SK-N-SH (cell line): Measurements from ENCODE around the gene TAF1B. TPM values are rescaled to one million over a fixed set of nuclear protein-coding genes. Genes with fewer than 3 reads are reported as not detected.

Experiments used
- CTCF ChIA-PET: fragments of 300-600, 350-600 bp; formaldehyde crosslinking; extraction: SDS; loops from one replicate; lab custom pipeline; 2021; lab: Yijun Ruan, JAX
- POLR2A ChIA-PET: fragments of 350-600 bp; sonication (Branson Sonifier 250); formaldehyde crosslinking; extraction: SDS; loops from one replicate; lab custom pipeline; 2020; ENCODE audit warnings: antibody characterized with exemption, inconsistent platforms; lab: Yijun Ruan, JAX
- DNase-seq: peaks from one replicate; pipeline ENCODE4 v3.0.0; 2012
- H2AFZ ChIP-seq: fragments of 200-600 bp; sonication (generic); 2 replicates; pipeline ENCODE4 v1.8.1; 2016; ENCODE audit warnings: antibody characterized with exemption, mild to moderate bottlenecking, low read depth
- H3F3A ChIP-seq: fragments of 200-600 bp; sonication (generic); replicated peaks from 2 replicates; pipeline ENCODE3; 2016; ENCODE audit warnings: antibody characterized with exemption, mild to moderate bottlenecking; ENCODE audit not compliant: insufficient read depth
- H3K27ac ChIP-seq, 2 experiments: fragments of 200-500 bp in 1 of 2; fragments of 200-600 bp in 1 of 2; sonication (Bioruptor generic) in 1 of 2; sonication (generic), shearing (Covaris generic) in 1 of 2; 2 replicates each; pipeline versions ENCODE4 v1.5.1 to v1.6.1; 2014 to 2016; ENCODE audit warnings: low read depth in 2 of 2, inconsistent platforms in 1 of 2, low read length in 1 of 2, mild to moderate bottlenecking in 1 of 2, mixed read lengths in 1 of 2
- H3K27me3 ChIP-seq: fragments of 200-600 bp; sonication (generic), shearing (Covaris generic); 2 replicates; pipeline ENCODE4 v1.6.1; 2016; ENCODE audit warnings: mixed run types; ENCODE audit not compliant: insufficient read depth
- H3K36me3 ChIP-seq, 2 experiments: fragments of 200-500 bp in 1 of 2; fragments of 200-600 bp in 1 of 2; sonication (Bioruptor generic) in 1 of 2; sonication (generic) in 1 of 2; replicated peaks in 1 of 2; 2 replicates each; pipeline versions ENCODE3 to v1.5.1; 2014 to 2016; ENCODE audit warnings: low read length in 1 of 2, mild to moderate bottlenecking in 1 of 2; ENCODE audit not compliant: insufficient read depth in 2 of 2, control insufficient read depth in 1 of 2
- H3K4me1 ChIP-seq, 2 experiments: fragments of 200-500 bp in 1 of 2; fragments of 200-600 bp in 1 of 2; sonication (Bioruptor generic) in 1 of 2; sonication (generic), shearing (Covaris generic) in 1 of 2; 2 replicates each; pipeline versions ENCODE4 v1.5.1 to v1.6.1; 2014 to 2016; ENCODE audit warnings: low read depth in 1 of 2, low read length in 1 of 2, mixed run types in 1 of 2; ENCODE audit not compliant: insufficient read depth in 2 of 2, control insufficient read depth in 1 of 2
- H3K4me2 ChIP-seq: fragments of 200-600 bp; sonication (generic), shearing (Covaris generic); 2 replicates; pipeline ENCODE4 v1.6.1; 2017; ENCODE audit warnings: mixed run types
- H3K4me3 ChIP-seq, 2 experiments: fragments of 200-500 bp in 1 of 2; fragments of 200-600 bp in 1 of 2; sonication (Bioruptor generic) in 1 of 2; sonication (generic), shearing (Covaris generic) in 1 of 2; 2 replicates each; pipeline versions ENCODE4 v1.5.1 to v1.8.1; 2014 to 2016; ENCODE audit warnings: low read depth in 2 of 2, inconsistent platforms in 1 of 2, low read length in 1 of 2, mild to moderate bottlenecking in 1 of 2, mixed read lengths in 1 of 2, moderate library complexity in 1 of 2
- H3K79me2 ChIP-seq: fragments of 200-600 bp; sonication (generic); 2 replicates; pipeline ENCODE4 v1.8.1; 2017; ENCODE audit warnings: mild to moderate bottlenecking; ENCODE audit not compliant: insufficient read depth
- H3K9ac ChIP-seq: fragments of 200-600 bp; sonication (generic); 2 replicates; pipeline ENCODE4 v1.6.1; 2017; ENCODE audit warnings: mixed run types
- H3K9me2 ChIP-seq: fragments of 200-600 bp; sonication (generic); 2 replicates; pipeline ENCODE4 v1.6.1; 2017; ENCODE audit warnings: mixed run types
- H3K9me3 ChIP-seq: fragments of 200-600 bp; sonication (generic); 2 replicates; pipeline ENCODE4 v1.6.1; 2017; ENCODE audit warnings: mixed run types, mild to moderate bottlenecking, moderate library complexity
- H4K20me1 ChIP-seq: fragments of 200-600 bp; sonication (generic); 2 replicates; pipeline ENCODE4 v1.6.1; 2017; ENCODE audit warnings: mild to moderate bottlenecking, mixed run types; ENCODE audit not compliant: insufficient read depth
- CHD2 ChIP-seq: fragments of 150-350 bp; IDR thresholded peaks from 2 replicates; pipeline ENCODE4 v1.6.1; 2018; ENCODE audit warnings: low read length; ENCODE audit not compliant: partially characterized antibody
- CTCF ChIP-seq: fragments of 200-600 bp; sonication (generic); IDR thresholded peaks from 2 replicates; pipeline ENCODE4 v1.6.1; 2017; ENCODE audit warnings: antibody characterized with exemption, mild to moderate bottlenecking, moderate library complexity
- ELF1 ChIP-seq: IDR thresholded peaks from 2 replicates; pipeline ENCODE4 v1.4.0; 2012
- EP300 ChIP-seq, 2 experiments: IDR thresholded peaks; 2 replicates each; pipeline versions ENCODE4 v1.4.0 to v1.6.1; 2012; ENCODE audit warnings: borderline replicate concordance in 1 of 2, low read depth in 1 of 2, low read length in 1 of 2
- FOSL2 ChIP-seq: IDR thresholded peaks from 2 replicates; pipeline ENCODE4 v1.4.0; 2012; ENCODE audit warnings: low read depth, mild to moderate bottlenecking, moderate library complexity, borderline replicate concordance
- FOXJ3 ChIP-seq: sonication (generic); formaldehyde crosslinking; IDR thresholded peaks from 2 replicates; pipeline ENCODE4 v1.5.1; 2020; ENCODE audit warnings: mild to moderate bottlenecking, missing genetic modification reagents
- FOXM1 ChIP-seq: IDR thresholded peaks from 2 replicates; pipeline ENCODE4 v1.4.0; 2012; ENCODE audit warnings: low read depth, mild to moderate bottlenecking
- GABPA ChIP-seq: IDR thresholded peaks from 2 replicates; pipeline ENCODE4 v1.4.0; 2012; ENCODE audit warnings: low read depth, mild to moderate bottlenecking
- GATA2 ChIP-seq: sonication (generic); formaldehyde crosslinking; IDR thresholded peaks from 2 replicates; pipeline ENCODE4 v1.5.0; 2020; ENCODE audit warnings: mild to moderate bottlenecking, missing genetic modification reagents
- IRF3 ChIP-seq: fragments of 150-350 bp; IDR thresholded peaks from 2 replicates; pipeline ENCODE4 v1.6.1; 2016; ENCODE audit warnings: mild to moderate bottlenecking, low read depth, low read length
- JUND ChIP-seq: IDR thresholded peaks from 2 replicates; pipeline ENCODE4 v1.4.0; 2012
- MAX ChIP-seq: IDR thresholded peaks from 2 replicates; pipeline ENCODE4 v1.4.0; 2012; ENCODE audit warnings: low read depth
- MXI1 ChIP-seq: IDR thresholded peaks from 2 replicates; pipeline ENCODE4 v1.6.1; 2012; ENCODE audit warnings: mild to moderate bottlenecking, low read depth, low read length, improper control_type of control experiment
- PBX3 ChIP-seq: IDR thresholded peaks from 2 replicates; pipeline ENCODE4; 2012
- RAD21 ChIP-seq: IDR thresholded peaks from 2 replicates; pipeline ENCODE4 v1.6.1; 2012; ENCODE audit warnings: mild to moderate bottlenecking, low read length
- TEAD4 ChIP-seq: IDR thresholded peaks from 2 replicates; pipeline ENCODE4 v1.4.0; 2012; ENCODE audit warnings: mild to moderate bottlenecking, borderline replicate concordance; ENCODE audit not compliant: insufficient read depth
- WGBS: methylation state at CpG from one replicate; pipeline ENCODE4 v1.1.6; 2017; ENCODE audit warnings: low lambda C conversion rate; 5-methylcytosine and 5-hydroxymethylcytosine counted together
- polyA plus RNA-seq, 3 experiments: library from polyadenylated mRNA; depleted of rRNA; stranded (reverse); fragments of >200 nt; gene quantifications; 2 replicates each; pipeline ENCODE4 v1.2.3, GENCODE V29; 2012

TAF1B gene
- polyA plus RNA-seq, 1 of the 3 experiments (the other 2 are of a cell fraction), result 7.8 TPM

- no peak for TF ChIP-seq FOSL2
These were observed 6.8 kb upstream of the TAF1B start (continued) for GRCh38 chr2:9836517-9836916.

- no peaks in the 10 kb centered on the region for H3K9me3 ChIP-seq
- POLR2A ChIA-PET, result no interaction called here
- TF ChIP-seq CHD2 (no peak), GABPA (no peak), IRF3 (no peak), EP300 (IDR thresholded peaks at IDR 0.05; ENCODE audit: borderline replicate concordance in 1 of 2, low read depth in 1 of 2, low read length in 1 of 2) (no peak), MAX (no peak), GATA2 (CRISPR knock-in tag) (no peak), MXI1 (no peak), FOXM1 (no peak), CTCF (no peak), FOXJ3 (CRISPR knock-in tag) (no peak), ELF1 (no peak), TEAD4 (no peak), PBX3 (no peak), JUND (no peak), RAD21 (no peak)
- H3K27me3 ChIP-seq, result no peaks in the 10 kb centered on the region; the same call in 1 of the 2 replicates
- H3K79me2 ChIP-seq, result no peaks in the 10 kb centered on the region
- no peaks in the 10 kb centered on the region for H3K36me3 ChIP-seq
- 97% methylated on average over 4 of the region's 4 CpGs for WGBS
- no peaks in the 10 kb centered on the region for H4K20me1 ChIP-seq
- no peak overlapping the region for H2AFZ ChIP-seq
- H3K9ac ChIP-seq, result no peak overlapping the region
- H3K4me2 ChIP-seq, result no peak overlapping the region
- CTCF ChIA-PET, result interaction anchor here (1.0 to 7.9 kb wide), 4 partner anchors 23 to 211 kb away, joined by 3 to 83 read pairs (median 14); no protein-coding TSS in a partner anchor
- H3K4me3 ChIP-seq, result no peak overlapping the region
- H3K9me2 ChIP-seq, result no peaks in the 10 kb centered on the region
- peaks cover 2% of the 10 kb centered on the region for H3F3A ChIP-seq
- H3K27ac ChIP-seq, result no peak overlapping the region
- no peaks in the 10 kb centered on the region for H3K4me1 ChIP-seq
- DNase-seq, result no peak
These were observed 5.8 kb upstream of the TAF1B start for GRCh38 chr2:9837451-9837850.
